Activated gamma-delta T cell treated with anti-CD3 and anti-CD28 coated beads, Interleukin-2, amount 50 U/mL, for 16 hours (primary cell): ENCODE results near the gene GSX2.
A peak's percentile ranks its signal among the peaks of the same experiment; 100 is the strongest.

Experiments used
- DNase-seq: peaks from one replicate; pipeline ENCODE4 v3.0.0-alpha.2; 2020; ENCODE audit warnings: low read depth

GSX2 gene

DNA sequence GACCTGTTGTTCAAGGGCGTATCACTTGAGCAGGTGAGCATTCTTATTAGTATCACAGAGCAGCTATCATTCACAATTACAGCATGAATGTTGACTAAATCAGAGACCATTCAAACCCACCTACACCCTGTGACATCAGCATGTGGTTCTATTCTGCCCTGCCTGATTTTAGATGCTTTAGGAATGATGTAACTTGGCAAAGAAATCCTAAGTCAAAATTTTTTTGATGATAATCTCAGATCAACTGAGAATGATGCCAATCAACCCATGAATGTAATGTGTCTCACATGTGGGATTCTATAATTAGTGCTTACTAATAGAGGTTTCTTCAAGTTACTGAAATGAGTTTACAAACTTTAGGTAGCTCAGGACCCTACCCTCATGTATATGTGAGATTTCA lies 22.2 kb upstream of the GSX2 start:
- no peak for DNase-seq

DNA sequence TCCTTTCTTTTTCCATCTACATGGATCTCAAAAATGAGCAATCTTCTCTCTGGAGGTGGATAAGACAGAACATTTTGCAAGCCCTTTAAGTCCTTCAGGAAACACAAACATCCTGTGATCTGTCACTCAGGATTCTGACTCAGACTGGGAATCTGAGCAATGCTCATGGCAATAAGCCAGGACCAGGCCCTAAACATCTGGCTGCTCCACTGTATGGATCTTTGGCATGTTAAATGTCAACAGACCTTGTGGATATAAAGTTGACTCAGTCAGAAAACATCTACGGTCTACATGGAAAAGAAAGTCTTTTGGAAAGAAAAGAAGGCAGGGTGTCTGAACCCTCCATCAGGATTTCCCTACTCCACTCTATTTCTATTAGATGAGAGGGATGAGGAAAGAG lies 17.8 kb upstream of the GSX2 start:
- DNase-seq, result no peak

GRCh38 chr4:54085284-54085683 lies 14.7 kb upstream of the GSX2 start:
- DNase-seq, result no peak

DNA sequence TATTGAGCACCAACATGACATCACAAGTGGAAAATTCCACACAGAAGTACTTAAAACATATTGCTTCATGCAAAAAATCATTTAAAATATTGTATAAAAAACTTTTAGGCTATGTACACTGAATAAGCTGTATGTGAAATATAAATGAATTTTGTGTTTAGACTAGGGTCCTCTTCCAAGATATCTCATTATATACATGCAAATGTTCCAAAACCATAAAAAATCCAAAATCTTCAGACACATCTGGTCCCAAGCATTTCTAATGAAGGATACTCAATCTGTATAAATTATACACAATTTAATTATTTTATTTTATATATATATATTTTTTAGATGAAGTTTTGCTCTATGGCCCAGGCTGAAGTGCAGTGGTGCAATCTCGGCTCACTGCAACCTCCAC lies 10.1 kb upstream of the GSX2 start:
- no peak for DNase-seq

- DNase-seq, result no peak
Measured at GRCh38 chr4:54090404-54090803, 9.6 kb upstream of the GSX2 start.

DNA sequence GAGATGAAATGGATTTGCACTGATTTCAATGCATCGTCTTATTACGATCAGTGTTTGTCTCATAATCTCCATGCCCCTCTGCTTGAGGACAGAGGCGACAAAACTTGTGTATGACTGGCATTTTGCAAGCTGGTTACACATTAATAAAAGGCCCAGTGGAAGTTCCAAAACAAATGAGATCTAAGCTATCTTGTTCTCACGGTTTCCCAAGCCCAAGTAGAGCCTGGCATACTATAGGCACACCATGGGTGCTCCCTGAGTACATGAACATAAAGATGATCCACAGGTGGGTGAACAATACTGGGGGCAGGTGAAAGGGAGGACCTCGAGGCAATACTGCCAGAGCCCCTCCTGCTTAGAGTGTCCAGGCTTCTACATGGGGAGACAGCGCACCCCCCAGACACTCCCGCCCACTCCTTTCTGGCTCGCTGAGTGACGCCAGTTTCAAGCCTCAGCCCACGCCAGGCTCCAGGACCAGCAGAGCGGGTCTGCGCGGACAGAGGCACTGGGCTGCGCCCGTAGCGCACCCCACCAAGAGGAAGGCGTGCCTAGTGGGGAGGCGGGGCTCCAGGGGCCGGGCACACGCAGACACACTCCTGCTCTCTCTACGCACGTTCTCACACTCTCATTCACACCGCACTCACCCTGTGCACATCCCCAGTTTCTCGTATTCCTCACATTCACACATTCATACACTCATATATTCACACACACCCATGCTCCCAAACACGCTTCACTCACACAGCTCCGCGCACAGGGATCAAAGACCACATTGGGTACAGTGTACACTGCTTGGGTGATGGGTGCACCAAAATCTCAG lies 8.9 kb upstream of the GSX2 start:
- no peak for DNase-seq

DNA sequence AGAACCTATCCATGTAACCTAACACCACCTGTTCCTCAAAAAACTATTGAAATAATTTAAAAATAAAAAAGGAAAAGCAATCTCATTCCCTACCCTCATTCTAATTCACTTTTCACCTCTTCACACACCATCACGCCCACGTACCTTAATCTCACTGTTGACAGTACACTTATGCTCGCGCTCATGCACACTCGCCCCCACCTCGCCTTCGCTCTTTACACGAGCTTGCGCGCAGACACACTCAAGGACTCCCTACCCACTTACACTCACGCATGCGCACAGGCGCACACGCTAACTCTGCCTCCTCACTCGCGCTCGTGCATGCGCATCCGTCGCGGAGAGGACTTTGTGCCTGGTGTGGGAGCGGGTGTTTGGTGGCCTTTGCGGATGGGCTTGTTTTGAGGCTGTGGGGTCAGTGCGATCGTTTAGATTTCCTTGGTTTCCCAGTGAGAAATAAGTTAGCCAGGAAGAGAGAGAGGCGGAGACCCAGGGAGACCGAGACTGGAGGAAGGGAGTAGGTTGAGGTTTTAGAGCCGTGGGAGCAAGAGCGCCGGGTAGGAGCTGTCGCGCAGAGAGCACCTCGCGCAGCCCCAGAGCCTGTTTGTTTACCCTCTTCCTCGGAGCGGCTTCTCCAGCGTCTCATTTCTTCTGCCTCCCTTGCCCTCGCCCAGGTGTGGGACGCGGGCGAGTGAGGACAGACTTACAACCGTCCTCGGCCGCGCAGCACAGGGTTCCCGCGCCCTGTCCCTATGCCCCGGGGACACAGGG lies 8.1 kb upstream of the GSX2 start:
- DNase-seq, result peak; percentile 55

DNA sequence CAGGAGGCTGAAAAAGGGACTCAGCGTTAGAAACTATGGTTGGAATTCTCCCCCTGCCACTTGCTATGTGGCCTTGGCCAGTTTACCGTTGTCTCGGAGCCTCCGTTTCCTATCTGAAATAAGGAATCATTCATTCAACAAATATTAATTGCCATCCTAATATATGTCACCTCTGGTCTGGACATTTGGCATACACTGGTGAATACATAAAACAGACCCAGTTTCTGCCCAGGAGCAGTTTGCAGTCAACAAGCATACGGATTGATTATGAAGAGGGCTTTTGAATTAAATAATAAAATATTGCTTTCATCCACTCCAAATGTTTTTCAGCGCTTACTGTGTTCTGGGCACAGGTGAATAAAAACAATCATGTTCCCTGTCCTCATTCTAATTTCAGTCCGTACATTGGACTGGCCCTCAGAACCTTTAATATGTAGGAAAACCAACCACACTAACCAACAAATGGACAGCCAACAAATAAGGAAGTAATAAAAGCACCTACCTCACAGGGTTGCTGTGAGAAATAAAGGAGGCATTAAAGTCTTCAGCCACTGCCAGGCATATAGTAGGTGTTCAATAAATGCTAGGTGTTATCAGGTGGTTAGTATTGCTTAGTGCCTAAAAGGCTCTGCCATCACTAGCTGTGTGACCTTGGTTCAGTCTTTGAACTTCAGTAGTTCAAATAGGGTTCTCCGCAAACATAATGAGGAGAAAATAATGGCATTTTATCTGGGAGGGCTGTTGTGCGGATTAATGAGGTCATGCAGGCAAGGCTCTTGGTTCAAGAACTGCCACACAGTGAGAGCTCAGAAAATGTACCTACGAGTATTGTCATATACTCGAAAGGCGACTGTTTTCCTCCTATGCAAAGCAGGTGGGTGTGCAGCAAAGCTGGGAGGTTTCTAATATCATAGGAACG lies 7.3 kb upstream of the GSX2 start:
- DNase-seq, result no peak

- no peak for DNase-seq
Measured at GRCh38 chr4:54093324-54094240, 6.4 kb upstream of the GSX2 start.

- no peak for DNase-seq
Measured at GRCh38 chr4:54094451-54094850, 5.5 kb upstream of the GSX2 start.

DNA sequence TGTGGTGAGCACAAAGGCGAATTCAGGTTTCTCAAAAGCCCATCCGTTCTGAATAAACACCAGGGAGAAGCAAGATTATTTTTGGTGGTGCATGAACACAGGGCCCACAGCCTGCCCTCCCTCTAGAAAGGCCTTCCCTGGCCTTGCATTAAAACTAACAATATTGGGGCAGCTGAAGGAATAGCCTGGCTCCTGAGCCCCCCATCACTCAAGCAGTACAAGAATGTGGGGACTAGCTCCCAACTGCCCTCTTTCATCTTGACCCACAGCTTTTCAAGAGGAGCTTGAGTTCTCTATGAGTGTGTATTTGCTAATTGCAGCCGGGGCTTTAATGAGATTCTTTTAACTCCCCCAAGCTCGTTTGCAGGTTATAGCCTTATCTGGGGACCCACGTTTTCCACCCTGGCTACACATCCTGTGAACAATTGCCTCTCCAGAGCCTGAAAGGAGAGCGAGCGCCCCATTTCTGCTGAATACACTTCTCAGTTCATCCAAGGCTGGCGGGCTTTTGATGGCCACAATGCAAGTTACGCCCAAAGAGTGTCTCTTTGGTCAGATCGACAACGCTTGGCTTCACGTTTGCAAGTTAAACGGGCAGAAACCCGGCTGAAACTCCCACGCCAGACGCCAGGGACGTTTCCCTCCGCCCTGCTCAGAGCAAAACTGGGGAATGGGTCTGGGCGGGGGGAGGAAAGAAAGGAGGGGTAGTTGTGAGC lies 4.7 kb upstream of the GSX2 start:
- DNase-seq, result no peak

DNA sequence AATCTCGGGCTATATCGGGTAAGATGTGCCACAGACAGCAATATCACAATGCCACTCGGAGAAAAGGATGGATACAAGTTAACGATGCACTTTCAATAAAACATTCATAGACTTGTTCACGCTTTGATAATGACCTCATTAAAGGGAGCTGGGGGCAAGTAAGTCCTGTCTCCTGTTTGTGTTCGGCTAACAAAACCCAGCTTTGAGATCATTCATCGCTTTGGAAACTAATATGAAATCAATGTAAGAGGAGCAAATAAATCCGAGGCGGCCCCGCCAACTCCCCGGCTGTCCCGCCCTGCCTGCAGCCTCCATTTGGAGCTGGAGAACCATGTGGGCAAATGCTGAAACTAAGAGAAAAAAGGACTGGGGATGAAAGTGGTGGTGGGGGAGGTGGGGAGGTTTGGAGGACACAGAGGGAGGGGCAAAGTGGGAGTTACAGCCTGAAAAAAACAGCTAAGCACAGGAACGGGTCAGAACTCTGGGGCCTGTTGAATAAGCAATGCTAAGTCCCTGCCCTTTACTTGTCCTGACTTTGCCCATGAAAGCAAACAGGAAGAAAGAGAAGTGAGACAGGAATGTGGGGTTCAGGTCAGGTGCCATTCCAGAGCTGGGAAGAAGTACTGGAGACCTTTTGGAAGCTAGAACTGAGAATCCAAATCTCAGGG lies 3.5 kb upstream of the GSX2 start:
- DNase-seq, result no peak

GRCh38 chr4:54097152-54097551 lies 2.8 kb upstream of the GSX2 start:
- no peak for DNase-seq

GRCh38 chr4:54098375-54098774 lies 1.6 kb upstream of the GSX2 start:
- DNase-seq, result no peak

DNA sequence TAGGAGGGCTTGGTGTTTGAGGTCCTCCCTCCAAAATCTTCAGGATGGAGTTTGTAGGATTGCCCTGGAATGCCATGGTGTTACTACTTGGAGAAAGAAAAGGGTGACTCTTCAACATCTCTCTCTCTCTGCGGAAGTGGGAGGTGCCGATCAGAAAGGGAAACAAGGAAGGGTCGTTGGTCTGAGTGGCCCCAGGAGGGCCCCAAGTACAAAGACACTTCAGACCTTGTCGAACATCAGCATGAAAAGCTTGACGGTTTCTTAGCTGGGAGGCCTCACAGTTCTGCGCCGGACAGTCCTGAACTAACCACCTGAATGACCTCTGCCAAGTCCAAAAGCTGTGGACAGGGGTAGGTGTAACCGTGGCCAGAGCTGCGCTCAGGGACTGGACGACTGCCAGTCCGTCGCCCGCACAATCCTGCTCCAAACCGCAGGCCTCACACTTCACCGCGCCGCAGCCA lies 646 bp upstream of the GSX2 start:
- no peak for DNase-seq

GRCh38 chr4:54100595-54101189 lies 729 bp downstream of the GSX2 start:
- no peak for DNase-seq

- DNase-seq, result no peak
Measured at GRCh38 chr4:54101190-54102041, 1.5 kb downstream of the GSX2 start.

DNA sequence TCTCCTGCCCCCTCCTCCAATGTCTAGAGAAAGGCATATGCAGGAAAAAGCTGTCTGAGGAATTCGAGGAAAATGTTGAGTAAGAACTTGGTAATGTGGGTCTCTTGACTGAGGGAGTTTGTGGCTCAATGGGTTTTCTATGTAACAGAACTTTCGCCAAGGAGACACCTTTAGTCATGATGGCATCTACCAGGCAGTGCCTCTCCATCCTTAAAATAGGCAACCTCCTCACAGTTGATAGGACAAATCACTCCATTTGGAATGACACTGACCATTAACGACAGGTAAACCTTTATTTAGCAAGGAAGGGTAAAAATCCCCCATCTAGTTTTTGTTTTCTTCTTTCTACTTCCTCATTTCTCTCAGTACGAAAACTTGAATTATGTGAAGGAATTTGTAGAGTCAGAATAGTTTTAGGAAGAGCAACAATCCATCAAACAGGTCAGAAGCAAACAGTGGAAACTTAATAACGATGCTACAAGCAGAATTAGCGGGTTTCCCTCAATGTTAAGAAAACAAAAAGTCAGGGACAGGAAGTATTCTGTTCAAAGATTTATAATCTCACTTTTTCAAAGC lies 2.7 kb downstream of the GSX2 start:
- no peak for DNase-seq
